Duodenal mucosa (tissue), 2 donors: ENCODE data around the gene RNF130.

Experiments used
- H3K27ac ChIP-seq: one replicate; pipeline ENCODE4 v1.7.0; 2013; ENCODE audit warnings: low read depth, low read length
- H3K27me3 ChIP-seq, 2 donors: one replicate each; pipeline ENCODE4 v1.7.0; 2013; ENCODE audit warnings: low read length in 2 of 2, control low read depth in 1 of 2; ENCODE audit not compliant: insufficient read depth in 2 of 2, control insufficient read depth in 1 of 2
- H3K36me3 ChIP-seq, 2 donors: one replicate each; pipeline ENCODE4 v1.7.0; 2013; ENCODE audit warnings: low read length in 2 of 2, control low read depth in 1 of 2; ENCODE audit not compliant: insufficient read depth in 2 of 2, control insufficient read depth in 1 of 2
- H3K4me1 ChIP-seq, 2 donors: one replicate each; pipeline ENCODE4 v1.7.0; 2013; ENCODE audit warnings: low read length in 2 of 2, control low read depth in 1 of 2; ENCODE audit not compliant: insufficient read depth in 2 of 2, control insufficient read depth in 1 of 2
- H3K4me3 ChIP-seq, 2 donors: one replicate each; pipeline ENCODE4 v1.7.0; 2013; ENCODE audit warnings: low read length in 2 of 2, low read depth in 1 of 2
- H3K9ac ChIP-seq, 2 donors: one replicate each; pipeline ENCODE4 v1.7.0; 2013; ENCODE audit warnings: low read length in 2 of 2, low read depth in 1 of 2
- H3K9me3 ChIP-seq, 2 donors: one replicate each; pipeline ENCODE4 v1.7.0; 2013; ENCODE audit warnings: low read length in 2 of 2, control low read depth in 1 of 2; ENCODE audit not compliant: control insufficient read depth in 1 of 2

RNF130 gene

GRCh38 chr5:180054226-180054625, 17.3 kb downstream of the RNF130 start:
- Histone ChIP-seq H3K4me3 (no peak overlapping the region), H3K9me3 (no peaks in the 10 kb centered on the region), H3K27ac (no peak overlapping the region), H3K4me1 (peaks cover 10 to 11% of the 10 kb centered on the region in 2 donors), H3K36me3 (no peaks in the 10 kb centered on the region), H3K9ac (no peak overlapping the region), H3K27me3 (no peaks in the 10 kb centered on the region)

- H3K27me3 ChIP-seq, result no peaks in the 10 kb centered on the region
- peaks cover 15 to 19% of the 10 kb centered on the region in 2 donors for H3K4me1 ChIP-seq
- H3K9me3 ChIP-seq, result no peaks in the 10 kb centered on the region
- no peak overlapping the region for H3K27ac ChIP-seq
- no peak overlapping the region for H3K4me3 ChIP-seq
- no peak overlapping the region for H3K9ac ChIP-seq
- no peaks in the 10 kb centered on the region for H3K36me3 ChIP-seq
Measured at GRCh38 chr5:180053061-180053602, 18.4 kb downstream of the RNF130 start.

- Histone ChIP-seq H3K9me3 (no peaks in the 10 kb centered on the region), H3K27ac (no peak overlapping the region), H3K36me3 (no peaks in the 10 kb centered on the region), H3K4me3 (no peak overlapping the region), H3K9ac (no peak overlapping the region), H3K27me3 (no peaks in the 10 kb centered on the region), H3K4me1 (peaks cover 15 to 19% of the 10 kb centered on the region in 2 donors)
Measured at GRCh38 chr5:180052211-180052818, 19.2 kb downstream of the RNF130 start.

GRCh38 chr5:180050121-180050940, 21.2 kb downstream of the RNF130 start:
- no peaks in the 10 kb centered on the region for H3K9me3 ChIP-seq
- no peak overlapping the region for H3K27ac ChIP-seq
- H3K9ac ChIP-seq, result no peak overlapping the region
- no peaks in the 10 kb centered on the region for H3K36me3 ChIP-seq
- H3K4me1 ChIP-seq, result peaks cover 15 to 19% of the 10 kb centered on the region in 2 donors
- H3K27me3 ChIP-seq, result no peaks in the 10 kb centered on the region
- no peak overlapping the region for H3K4me3 ChIP-seq

GRCh38 chr5:180049185-180049548, 22.4 kb downstream of the RNF130 start:
- Histone ChIP-seq H3K9ac (no peak overlapping the region), H3K27me3 (no peaks in the 10 kb centered on the region), H3K4me3 (no peak overlapping the region), H3K4me1 (peaks cover 15 to 19% of the 10 kb centered on the region in 2 donors), H3K27ac (no peak overlapping the region), H3K9me3 (no peaks in the 10 kb centered on the region), H3K36me3 (no peaks in the 10 kb centered on the region)

- H3K4me3 ChIP-seq, result no peak overlapping the region
- H3K27me3 ChIP-seq, result no peaks in the 10 kb centered on the region
- no peaks in the 10 kb centered on the region for H3K36me3 ChIP-seq
- peaks cover 18 to 19% of the 10 kb centered on the region in 2 donors for H3K4me1 ChIP-seq
- no peaks in the 10 kb centered on the region for H3K9me3 ChIP-seq
- H3K27ac ChIP-seq, result no peak overlapping the region
- no peak overlapping the region for H3K9ac ChIP-seq
Measured at GRCh38 chr5:180047667-180048066, 23.9 kb downstream of the RNF130 start.

GRCh38 chr5:180046656-180047055, 24.9 kb downstream of the RNF130 start:
- H3K9ac ChIP-seq, result no peak overlapping the region

GRCh38 chr5:180045889-180046499, 25.6 kb downstream of the RNF130 start:
- no peaks in the 10 kb centered on the region for H3K27me3 ChIP-seq
- peaks cover 19 to 24% of the 10 kb centered on the region in 2 donors for H3K4me1 ChIP-seq
- no peaks in the 10 kb centered on the region for H3K36me3 ChIP-seq
- no peaks in the 10 kb centered on the region for H3K9me3 ChIP-seq
- H3K27ac ChIP-seq, result no peak overlapping the region
- no peak overlapping the region for H3K9ac ChIP-seq
- H3K4me3 ChIP-seq, result no peak overlapping the region

More at GRCh38 chr5:180046656-180047055, 24.9 kb downstream of the RNF130 start:
- H3K9me3 ChIP-seq, result no peaks in the 10 kb centered on the region
- H3K27me3 ChIP-seq, result no peaks in the 10 kb centered on the region
- no peak overlapping the region for H3K27ac ChIP-seq
- H3K36me3 ChIP-seq, result no peaks in the 10 kb centered on the region
- H3K4me1 ChIP-seq, result peaks cover 19 to 24% of the 10 kb centered on the region in 2 donors
- H3K4me3 ChIP-seq, result no peak overlapping the region

- no peak overlapping the region for H3K4me3 ChIP-seq
- H3K4me1 ChIP-seq, result peaks cover 0 to 9% of the 10 kb centered on the region in 2 donors
- no peak overlapping the region for H3K9ac ChIP-seq
- H3K27me3 ChIP-seq, result no peaks in the 10 kb centered on the region
- no peak overlapping the region for H3K27ac ChIP-seq
- H3K9me3 ChIP-seq, result no peaks in the 10 kb centered on the region
- no peaks in the 10 kb centered on the region for H3K36me3 ChIP-seq
Measured at GRCh38 chr5:180043377-180043776, 28.2 kb downstream of the RNF130 start.
